Ishikawa (cell line): ENCODE results near the gene OPCML.

Experiments
- CEBPB ChIP-seq: IDR thresholded peaks from 2 replicates; pipeline ENCODE4 v1.6.1; 2012
- CREB1 ChIP-seq: IDR thresholded peaks from 2 replicates; pipeline ENCODE4 v1.6.1; 2012; ENCODE audit warnings: low read depth
- EGR1 ChIP-seq: IDR thresholded peaks from 2 replicates; pipeline ENCODE4 v1.6.1; 2012
- EP300 ChIP-seq: IDR thresholded peaks from 2 replicates; pipeline ENCODE4 v1.6.1; 2012; ENCODE audit warnings: borderline replicate concordance
- FOXM1 ChIP-seq: IDR thresholded peaks from 2 replicates; pipeline ENCODE4 v1.6.1; 2012; ENCODE audit warnings: low read depth, borderline replicate concordance
- MAX ChIP-seq: IDR thresholded peaks from 2 replicates; pipeline ENCODE4 v1.6.1; 2012
- NFIC ChIP-seq: IDR thresholded peaks from 2 replicates; pipeline ENCODE4 v1.6.1; 2012
- RAD21 ChIP-seq: IDR thresholded peaks from 2 replicates; pipeline ENCODE4 v1.6.1; 2012; ENCODE audit warnings: low read depth
- REST ChIP-seq: IDR thresholded peaks from 2 replicates; pipeline ENCODE4 v1.6.1; 2012; ENCODE audit warnings: low read depth, mild to moderate bottlenecking
- TAF1 ChIP-seq: IDR thresholded peaks from 2 replicates; pipeline ENCODE4 v1.6.1; 2012; ENCODE audit warnings: low read depth, mild to moderate bottlenecking
- TCF12 ChIP-seq: IDR thresholded peaks from 2 replicates; pipeline ENCODE4 v1.6.1; 2012; ENCODE audit warnings: low read depth
- TEAD4 ChIP-seq: IDR thresholded peaks from 2 replicates; pipeline ENCODE4 v1.6.1; 2012
- USF1 ChIP-seq: IDR thresholded peaks from 2 replicates; pipeline ENCODE4 v1.6.1; 2012
- YY1 ChIP-seq: IDR thresholded peaks from 2 replicates; pipeline ENCODE4 v1.6.1; 2012; ENCODE audit warnings: low read depth
- ZBTB7A ChIP-seq: IDR thresholded peaks from 2 replicates; pipeline ENCODE4 v1.6.1; 2012; ENCODE audit warnings: low read depth

OPCML gene

GRCh38 chr11:133386262-133386661, 146.0 kb downstream of the OPCML start:
- TF ChIP-seq USF1 (no peak), TAF1 (no peak), NFIC (no peak), YY1 (no peak), TEAD4 (no peak), MAX (no peak), CEBPB (no peak), FOXM1 (no peak), TCF12 (no peak), REST (no peak), CREB1 (no peak), EP300 (no peak), ZBTB7A (no peak), EGR1 (no peak)

GRCh38 chr11:133385781-133386180, 146.5 kb downstream of the OPCML start:
- TF ChIP-seq CREB1 = no peak
- TF ChIP-seq CEBPB = no peak
- no peak for TF ChIP-seq RAD21
- TF ChIP-seq TAF1 = no peak
- no peak for TF ChIP-seq FOXM1
- no peak for TF ChIP-seq REST

GRCh38 chr11:133384731-133385130, 147.6 kb downstream of the OPCML start:
- TF ChIP-seq TCF12 (no peak), NFIC (no peak), TEAD4 (no peak), EGR1 (no peak), FOXM1 (no peak), USF1 (no peak), EP300 (no peak), CEBPB (no peak), MAX (no peak), YY1 (no peak), CREB1 (no peak), REST (no peak), ZBTB7A (no peak), TAF1 (no peak), RAD21 (no peak)

GRCh38 chr11:133383689-133384088, 148.6 kb downstream of the OPCML start:
- TF ChIP-seq RAD21 = no peak
- TF ChIP-seq CREB1 = no peak
- TF ChIP-seq CEBPB = no peak
- TF ChIP-seq EP300 = no peak
- no peak for TF ChIP-seq FOXM1
- no peak for TF ChIP-seq ZBTB7A
- no peak for TF ChIP-seq TCF12
- no peak for TF ChIP-seq USF1
- TF ChIP-seq MAX = no peak
